ENCODE results near the gene TES.

Gene TES

GRCh38 chr7:116219288-116219687, 8.9 kb downstream of the TES start:
- TF ChIP-seq, protein P1, sequence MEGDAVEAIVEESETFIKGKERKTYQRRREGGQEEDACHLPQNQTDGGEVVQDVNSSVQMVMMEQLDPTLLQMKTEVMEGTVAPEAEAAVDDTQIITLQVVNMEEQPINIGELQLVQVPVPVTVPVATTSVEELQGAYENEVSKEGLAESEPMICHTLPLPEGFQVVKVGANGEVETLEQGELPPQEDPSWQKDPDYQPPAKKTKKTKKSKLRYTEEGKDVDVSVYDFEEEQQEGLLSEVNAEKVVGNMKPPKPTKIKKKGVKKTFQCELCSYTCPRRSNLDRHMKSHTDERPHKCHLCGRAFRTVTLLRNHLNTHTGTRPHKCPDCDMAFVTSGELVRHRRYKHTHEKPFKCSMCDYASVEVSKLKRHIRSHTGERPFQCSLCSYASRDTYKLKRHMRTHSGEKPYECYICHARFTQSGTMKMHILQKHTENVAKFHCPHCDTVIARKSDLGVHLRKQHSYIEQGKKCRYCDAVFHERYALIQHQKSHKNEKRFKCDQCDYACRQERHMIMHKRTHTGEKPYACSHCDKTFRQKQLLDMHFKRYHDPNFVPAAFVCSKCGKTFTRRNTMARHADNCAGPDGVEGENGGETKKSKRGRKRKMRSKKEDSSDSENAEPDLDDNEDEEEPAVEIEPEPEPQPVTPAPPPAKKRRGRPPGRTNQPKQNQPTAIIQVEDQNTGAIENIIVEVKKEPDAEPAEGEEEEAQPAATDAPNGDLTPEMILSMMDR (IDR thresholded peaks at IDR 0.05): no peak
- H3K4me3 ChIP-seq: no peak overlapping the region
- DNase-seq (ENCODE audit: low spot score): no peak
- H3K27ac ChIP-seq: no peak overlapping the region

- DNase-seq (ENCODE audit: low spot score): no peak
- no peak overlapping the region for H3K27ac ChIP-seq
- TF ChIP-seq, protein P1 (IDR thresholded peaks at IDR 0.05): no peak
- H3K4me3 ChIP-seq: no peak overlapping the region
Observed at GRCh38 chr7:116219834-116220233, 9.5 kb downstream of the TES start.

- Histone ChIP-seq H3K4me3 (no peak overlapping the region), H3K27ac (no peak overlapping the region)
- TF ChIP-seq, protein P1 (IDR thresholded peaks at IDR 0.05): no peak
- DNase-seq (ENCODE audit: low spot score): no peak
Observed at GRCh38 chr7:116222501-116222900, 12.2 kb downstream of the TES start.

DNA sequence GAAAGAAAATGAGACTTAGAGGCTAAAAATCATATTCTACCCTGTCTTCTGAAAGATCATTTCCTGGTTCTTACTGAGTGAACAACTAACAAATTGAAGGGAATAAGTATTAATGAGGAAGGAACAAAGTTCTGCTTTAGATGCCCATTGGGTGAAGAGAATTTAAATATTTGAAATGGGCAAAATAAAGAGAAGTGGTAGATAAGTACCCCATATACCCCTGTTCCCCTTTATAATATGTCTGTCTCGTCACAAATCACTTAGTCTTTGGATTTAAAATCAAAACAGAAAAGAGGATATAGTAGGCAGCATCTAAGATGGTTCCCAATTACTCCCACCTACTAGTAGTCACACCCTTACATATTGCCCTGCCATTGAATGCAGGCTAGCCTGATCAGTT, 13.2 kb downstream of the TES start:
- DNase-seq (ENCODE audit: low spot score): no peak
- no peak overlapping the region for H3K4me3 ChIP-seq
- TF ChIP-seq, protein P1 (IDR thresholded peaks at IDR 0.05): no peak
- no peak overlapping the region for H3K27ac ChIP-seq

GRCh38 chr7:116224492-116225098, 14.3 kb downstream of the TES start:
- no peak for DNase-seq (ENCODE audit: low spot score)
- TF ChIP-seq, protein P1 (IDR thresholded peaks at IDR 0.05): no peak
- H3K4me3 ChIP-seq: no peak overlapping the region
- H3K27ac ChIP-seq: no peak overlapping the region

- H3K27ac ChIP-seq: no peak overlapping the region
- H3K4me3 ChIP-seq: no peak overlapping the region
- no peak for DNase-seq (ENCODE audit: low spot score)
- TF ChIP-seq, protein P1 (IDR thresholded peaks at IDR 0.05): no peak
Observed at GRCh38 chr7:116225860-116226259, 15.5 kb downstream of the TES start.

DNA sequence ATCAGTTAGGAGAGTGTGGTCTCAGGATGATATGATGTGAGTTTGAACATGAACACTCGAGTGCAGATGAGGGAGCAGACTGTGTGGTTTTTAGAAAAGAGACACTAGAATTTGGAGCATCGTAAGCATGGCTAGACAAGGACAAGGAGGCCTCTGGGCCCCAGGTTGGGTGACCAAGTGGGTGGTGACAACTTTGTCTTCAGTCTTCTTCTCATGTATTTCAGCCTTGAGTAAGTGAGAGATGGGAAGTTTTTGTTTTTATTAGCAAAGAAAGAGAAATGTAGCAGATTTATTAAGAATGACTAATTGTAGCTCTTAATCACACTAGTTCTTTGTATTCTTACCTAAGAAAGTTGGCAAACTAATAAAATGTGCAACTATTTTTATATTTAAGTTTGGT, 16.3 kb downstream of the TES start:
- TF ChIP-seq, protein P1 (IDR thresholded peaks at IDR 0.05): no peak
- no peak overlapping the region for H3K27ac ChIP-seq
- H3K4me3 ChIP-seq: no peak overlapping the region
- DNase-seq (ENCODE audit: low spot score): no peak
